CD14-positive monocyte (primary cell): Measurements from ENCODE around the gene JUP. TPM values are rescaled to one million over a fixed set of nuclear protein-coding genes. Genes with fewer than 3 reads are reported as not detected.
A peak's percentile ranks its signal among the peaks of the same experiment; 100 is the strongest.

ENCODE experiments used
- DNase-seq, 3 donors: peaks; one replicate each; pipeline ENCODE4 v3.0.0-alpha.2; 2011 to 2022
- H2AFZ ChIP-seq: 2 replicates; pipeline ENCODE4 v1.6.0; 2012; ENCODE audit warnings: mild to moderate bottlenecking, low read depth, low read length, inconsistent platforms; ENCODE audit not compliant: insufficient read depth, poor library complexity, severe bottlenecking
- H3K27ac ChIP-seq, 2 donors: 1 replicate in 1 of 2; 2 replicates in 1 of 2; pipeline ENCODE4 v1.5.1; 2012 to 2013; ENCODE audit warnings: low read length in 2 of 2, control low read depth in 1 of 2, inconsistent platforms in 1 of 2, low read depth in 1 of 2, mild to moderate bottlenecking in 1 of 2
- H3K27me3 ChIP-seq, 2 donors: one replicate each; pipeline versions ENCODE4 v1.6.0 to v1.6.1; 2011 to 2013; ENCODE audit warnings: low read length in 2 of 2; ENCODE audit not compliant: control insufficient read depth in 2 of 2, insufficient read depth in 2 of 2
- H3K36me3 ChIP-seq, 2 donors: replicated peaks in 1 of 2; 1 replicate in 1 of 2; 2 replicates in 1 of 2; pipeline versions ENCODE4 v1.5.1 to v1.6.1; 2012 to 2013; ENCODE audit warnings: low read length in 2 of 2, control low read depth in 1 of 2, inconsistent platforms in 1 of 2, mild to moderate bottlenecking in 1 of 2; ENCODE audit not compliant: insufficient read depth in 2 of 2, control insufficient read depth in 1 of 2
- H3K4me1 ChIP-seq, 2 donors: 1 replicate in 1 of 2; 2 replicates in 1 of 2; pipeline versions ENCODE4 v1.5.1 to v1.6.1; 2012 to 2013; ENCODE audit warnings: low read length in 2 of 2, control low read depth in 1 of 2, inconsistent platforms in 1 of 2, mild to moderate bottlenecking in 1 of 2, moderate library complexity in 1 of 2; ENCODE audit not compliant: insufficient read depth in 2 of 2, control insufficient read depth in 1 of 2
- H3K4me2 ChIP-seq: replicated peaks from 2 replicates; pipeline ENCODE3; 2012; ENCODE audit warnings: low read length, moderate library complexity, mild to moderate bottlenecking; ENCODE audit not compliant: poor library complexity, severe bottlenecking; ENCODE audit errors: extremely low read depth
- H3K4me3 ChIP-seq, 3 experiments: fragments of 200-600 bp in 1 of 3; sonication (generic) in 1 of 3; replicated peaks in 1 of 3; 1 replicate in 2 of 3; 2 replicates in 1 of 3; pipeline ENCODE4 v1.5.1; 2011 to 2013; ENCODE audit warnings: low read length in 3 of 3, mild to moderate bottlenecking in 3 of 3, control low read depth in 2 of 3, low read depth in 2 of 3, inconsistent platforms in 1 of 3, moderate library complexity in 1 of 3
- H3K79me2 ChIP-seq: 2 replicates; pipeline ENCODE4 v1.6.0; 2012; ENCODE audit warnings: mild to moderate bottlenecking, control low read depth, inconsistent platforms, low read length, moderate library complexity; ENCODE audit not compliant: insufficient read depth
- H3K9ac ChIP-seq: 2 replicates; pipeline ENCODE4 v1.6.0; 2017; ENCODE audit warnings: low read length, mild to moderate bottlenecking; ENCODE audit not compliant: insufficient read depth, poor library complexity, severe bottlenecking
- H3K9me3 ChIP-seq, 2 donors: replicated peaks in 1 of 2; 1 replicate in 1 of 2; 2 replicates in 1 of 2; pipeline versions ENCODE4 v1.5.1 to v1.6.1; 2012 to 2013; ENCODE audit warnings: low read length in 2 of 2, control low read depth in 1 of 2; ENCODE audit not compliant: control insufficient read depth in 1 of 2, insufficient read depth in 1 of 2
- H4K20me1 ChIP-seq: 2 replicates; pipeline ENCODE4 v1.6.0; 2012; ENCODE audit warnings: mild to moderate bottlenecking, low read length, control low read depth, moderate library complexity; ENCODE audit not compliant: insufficient read depth
- H3K27ac Mint-ChIP-seq, 7 donors: one replicate each; pipeline ENCODE4 v1.8.0; 2020; ENCODE audit warnings: mild to moderate bottlenecking in 7 of 7, mixed read lengths in 7 of 7, moderate library complexity in 6 of 7, inconsistent platforms in 2 of 7
- H3K27me3 Mint-ChIP-seq, 3 donors: one replicate each; pipeline ENCODE4 v1.8.0; 2021 to 2022; ENCODE audit warnings: low read depth in 3 of 3, mild to moderate bottlenecking in 3 of 3, mixed read lengths in 3 of 3, moderate library complexity in 3 of 3, inconsistent platforms in 1 of 3
- H3K36me3 Mint-ChIP-seq, 2 donors: one replicate each; pipeline ENCODE4 v1.8.0; 2020; ENCODE audit warnings: mixed read lengths in 2 of 2, inconsistent platforms in 1 of 2, mild to moderate bottlenecking in 1 of 2
- H3K4me1 Mint-ChIP-seq: one replicate; pipeline ENCODE4 v1.8.0; 2020; ENCODE audit warnings: mild to moderate bottlenecking, mixed read lengths
- H3K4me3 Mint-ChIP-seq, 2 donors: one replicate each; pipeline ENCODE4 v1.8.0; 2020; ENCODE audit warnings: mild to moderate bottlenecking in 2 of 2, mixed read lengths in 2 of 2, moderate library complexity in 1 of 2
- H3K9me3 Mint-ChIP-seq, 7 donors: one replicate each; pipeline ENCODE4 v1.8.0; 2020 to 2022; ENCODE audit warnings: mixed read lengths in 7 of 7, mild to moderate bottlenecking in 6 of 7, moderate library complexity in 6 of 7, inconsistent platforms in 2 of 7
- WGBS: methylation state at CpG from one replicate; pipeline ENCODE4 v1.1.5; 2013; ENCODE audit warnings: missing lambda C conversion rate; ENCODE audit not compliant: insufficient coverage; 5-methylcytosine and 5-hydroxymethylcytosine counted together
- intact Hi-C, 2 donors: fragments of 100-400 bp; cut with micrococcal nuclease; formaldehyde crosslinking; loops; one replicate each; pipeline versions ENCODE4 v1.15.0 to v1.15.1; 2023
- polyA plus RNA-seq, 3 donors: library from polyadenylated mRNA; depleted of rRNA in 1 of 3; unstranded in 2 of 3; stranded (reverse) in 1 of 3; fragments of 300-500 nt in 2 of 3; fragments of >200 nt in 1 of 3; fragmentation: Illumina TruSeq in 2 of 3; gene quantifications; 1 replicate in 2 of 3; 2 replicates in 1 of 3; pipeline ENCODE4 v1.2.3, GENCODE V29; 2012 to 2021
- TF ChIP-seq, protein P1 (sequence below): fragments of 200-600 bp; IDR thresholded peaks from one replicate; pipeline ENCODE4 v1.8.0; 2022; ENCODE audit warnings: antibody characterized with exemption, mild to moderate bottlenecking

JUP gene
- polyA plus RNA-seq, 3 donors = 14.0 to 22.1 (median 15.4) TPM

DNA sequence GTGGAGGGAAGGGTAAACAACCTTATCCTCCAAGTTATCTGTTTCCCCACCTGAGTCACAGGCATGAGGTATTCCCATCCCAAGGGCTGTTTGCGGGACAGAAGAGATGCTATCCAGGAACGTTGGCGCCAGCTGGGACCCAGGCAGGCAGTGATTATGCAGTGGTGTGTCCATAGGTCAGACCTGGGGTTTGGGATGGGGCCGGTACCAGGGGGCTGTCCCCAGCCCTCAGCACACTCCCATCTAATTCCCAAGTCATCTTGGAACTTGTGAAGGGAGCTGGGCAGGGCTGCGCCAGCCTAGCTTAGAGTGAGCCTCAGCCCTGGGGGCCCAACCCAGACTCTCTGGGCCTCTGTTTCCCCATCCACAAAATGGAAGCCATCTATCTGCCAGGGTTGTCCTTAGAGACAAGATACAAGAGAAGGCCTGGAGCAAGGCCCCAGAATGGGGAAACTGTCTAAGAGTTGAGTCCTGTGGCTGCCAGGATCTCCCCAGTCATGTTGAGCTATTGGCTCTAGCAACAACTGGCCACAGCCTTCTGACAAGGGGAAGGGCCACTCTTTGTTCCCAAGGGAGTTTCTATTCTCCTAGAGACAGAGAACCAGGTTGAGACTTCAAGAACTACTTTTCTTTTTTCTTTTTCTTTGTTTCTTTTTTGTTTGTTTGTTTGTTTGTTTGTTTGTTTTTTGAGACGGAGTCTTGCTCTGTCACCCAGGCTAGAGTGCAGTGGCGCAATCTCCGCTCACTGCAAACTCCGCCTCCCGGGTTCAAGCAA is 9.8 kb upstream of the JUP start:
- no peaks in the 10 kb centered on the region for H3K36me3 Mint-ChIP-seq
- Histone ChIP-seq H3K9ac (no peak overlapping the region), H3K4me1 (peaks cover 10 to 11% of the 10 kb centered on the region in 2 donors), H4K20me1 (no peaks in the 10 kb centered on the region), H3K36me3 (no peaks in the 10 kb centered on the region), H3K27ac (peak overlapping the region; percentile 2 to 41), H3K27me3 (no peaks in the 10 kb centered on the region), H2AFZ (peak overlapping the region; percentile 41), H3K9me3 (no peaks in the 10 kb centered on the region), H3K4me2 (no peak overlapping the region), H3K4me3 (no peak overlapping the region), H3K79me2 (no peaks in the 10 kb centered on the region)
- peak in 2 of 3 donors; percentile 5 to 21 for DNase-seq
- TF ChIP-seq, protein P1, sequence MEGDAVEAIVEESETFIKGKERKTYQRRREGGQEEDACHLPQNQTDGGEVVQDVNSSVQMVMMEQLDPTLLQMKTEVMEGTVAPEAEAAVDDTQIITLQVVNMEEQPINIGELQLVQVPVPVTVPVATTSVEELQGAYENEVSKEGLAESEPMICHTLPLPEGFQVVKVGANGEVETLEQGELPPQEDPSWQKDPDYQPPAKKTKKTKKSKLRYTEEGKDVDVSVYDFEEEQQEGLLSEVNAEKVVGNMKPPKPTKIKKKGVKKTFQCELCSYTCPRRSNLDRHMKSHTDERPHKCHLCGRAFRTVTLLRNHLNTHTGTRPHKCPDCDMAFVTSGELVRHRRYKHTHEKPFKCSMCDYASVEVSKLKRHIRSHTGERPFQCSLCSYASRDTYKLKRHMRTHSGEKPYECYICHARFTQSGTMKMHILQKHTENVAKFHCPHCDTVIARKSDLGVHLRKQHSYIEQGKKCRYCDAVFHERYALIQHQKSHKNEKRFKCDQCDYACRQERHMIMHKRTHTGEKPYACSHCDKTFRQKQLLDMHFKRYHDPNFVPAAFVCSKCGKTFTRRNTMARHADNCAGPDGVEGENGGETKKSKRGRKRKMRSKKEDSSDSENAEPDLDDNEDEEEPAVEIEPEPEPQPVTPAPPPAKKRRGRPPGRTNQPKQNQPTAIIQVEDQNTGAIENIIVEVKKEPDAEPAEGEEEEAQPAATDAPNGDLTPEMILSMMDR = no peak
- peaks cover 2 to 4% (median 3%) of the 10 kb centered on the region in 3 donors for H3K27me3 Mint-ChIP-seq
- intact Hi-C loops = no loop called here
- peak overlapping the region in 2 of 7 donors; percentile 30 to 53 for H3K27ac Mint-ChIP-seq
- peaks cover 22% of the 10 kb centered on the region for H3K4me1 Mint-ChIP-seq
- H3K9me3 Mint-ChIP-seq = peaks cover 0 to 2% (median 0%) of the 10 kb centered on the region in 7 donors
- H3K4me3 Mint-ChIP-seq = no peak overlapping the region
- 80% methylated on average over 1 of the region's 10 CpGs for WGBS

DNA sequence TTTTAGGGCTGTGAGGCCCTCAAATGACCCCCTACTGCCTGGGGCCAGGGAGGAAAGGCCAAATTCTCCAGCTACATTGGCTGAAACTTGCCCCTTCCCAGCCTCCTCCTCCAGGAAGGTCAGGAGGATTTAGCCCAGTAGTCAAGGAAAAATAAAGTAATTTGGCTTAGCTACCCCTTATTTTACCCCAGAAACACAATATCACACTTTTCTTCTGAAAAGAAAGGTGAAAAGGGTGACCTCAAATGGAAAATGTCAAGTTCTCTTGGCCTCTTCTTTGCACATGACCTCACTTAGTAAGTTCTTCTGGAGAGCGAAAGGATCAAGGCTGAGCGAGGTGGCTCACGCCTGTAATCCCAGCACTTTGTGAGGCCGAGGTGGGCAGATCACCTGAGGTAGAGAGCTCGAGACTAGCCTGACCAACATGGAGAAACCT is 8.0 kb upstream of the JUP start:
- Histone ChIP-seq H4K20me1 (no peaks in the 10 kb centered on the region), H3K4me1 (peaks cover 11% of the 10 kb centered on the region in 2 donors), H3K36me3 (no peaks in the 10 kb centered on the region), H3K4me2 (no peak overlapping the region), H3K27me3 (no peaks in the 10 kb centered on the region), H3K9ac (no peak overlapping the region), H3K79me2 (no peaks in the 10 kb centered on the region), H3K9me3 (no peaks in the 10 kb centered on the region), H2AFZ (no peak overlapping the region), H3K4me3 (no peak overlapping the region), H3K27ac (no peak overlapping the region)
- no peak overlapping the region for H3K27ac Mint-ChIP-seq
- peaks cover 2 to 6% (median 5%) of the 10 kb centered on the region in 3 donors for H3K27me3 Mint-ChIP-seq
- intact Hi-C loops = no loop called here
- WGBS = 100% methylated on average over 3 of the region's 5 CpGs
- TF ChIP-seq, protein P1 = no peak
- no peaks in the 10 kb centered on the region for H3K36me3 Mint-ChIP-seq
- DNase-seq = no peak
- peaks cover 0 to 2% (median 0%) of the 10 kb centered on the region in 7 donors for H3K9me3 Mint-ChIP-seq
- no peak overlapping the region for H3K4me3 Mint-ChIP-seq
- H3K4me1 Mint-ChIP-seq = peaks cover 22% of the 10 kb centered on the region
